ENCODE results near the gene PRSS35.
"Not testable (repeated sequence)": the region's sequence is repeated elsewhere in the genome, so short reads cannot be mapped to it uniquely, and the experiment has no call there.

PRSS35 gene, protein sequence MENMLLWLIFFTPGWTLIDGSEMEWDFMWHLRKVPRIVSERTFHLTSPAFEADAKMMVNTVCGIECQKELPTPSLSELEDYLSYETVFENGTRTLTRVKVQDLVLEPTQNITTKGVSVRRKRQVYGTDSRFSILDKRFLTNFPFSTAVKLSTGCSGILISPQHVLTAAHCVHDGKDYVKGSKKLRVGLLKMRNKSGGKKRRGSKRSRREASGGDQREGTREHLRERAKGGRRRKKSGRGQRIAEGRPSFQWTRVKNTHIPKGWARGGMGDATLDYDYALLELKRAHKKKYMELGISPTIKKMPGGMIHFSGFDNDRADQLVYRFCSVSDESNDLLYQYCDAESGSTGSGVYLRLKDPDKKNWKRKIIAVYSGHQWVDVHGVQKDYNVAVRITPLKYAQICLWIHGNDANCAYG

DNA sequence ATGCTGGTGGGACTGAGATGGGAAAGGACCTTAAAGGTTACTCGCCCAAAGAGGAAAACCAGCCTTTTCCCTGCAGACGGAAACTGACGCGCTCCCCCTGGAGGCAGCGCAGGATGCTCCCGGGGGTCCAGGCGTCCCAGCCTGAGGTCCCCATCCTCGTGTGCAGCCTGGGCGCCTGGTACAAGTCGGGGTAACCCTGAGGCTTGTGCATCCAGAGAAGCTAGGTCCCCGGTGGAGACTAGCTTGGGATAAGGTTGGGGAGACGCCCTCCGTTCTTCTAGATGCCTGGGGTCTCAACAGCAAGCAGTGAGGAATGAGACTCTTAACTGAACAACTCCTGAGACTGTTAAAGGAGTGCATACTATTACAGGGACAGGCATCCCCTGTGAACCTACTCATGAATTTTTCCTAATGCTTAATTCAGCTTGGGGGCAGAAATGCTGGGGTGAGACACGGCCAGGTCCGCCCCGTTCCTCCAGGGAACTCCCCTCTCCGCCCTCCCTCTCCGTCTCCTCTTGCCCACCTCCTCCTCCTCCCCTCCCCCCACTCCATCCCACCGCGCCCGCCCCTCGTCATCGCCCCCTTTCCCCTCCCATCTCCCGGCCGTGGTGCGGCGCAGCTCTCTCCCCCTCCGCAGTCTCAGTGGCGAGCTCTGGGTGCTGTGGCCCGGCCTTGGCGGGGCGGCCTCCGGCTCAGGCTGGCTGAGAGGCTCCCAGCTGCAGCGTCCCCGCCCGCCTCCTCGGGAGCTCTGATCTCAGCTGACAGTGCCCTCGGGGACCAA is at the start of gene PRSS35:
TSS of gene PRSS35 (plus strand) at position 634 of the 781 bp plus-strand sequence. CDS start 10,908 bp downstream, outside the sequence.
- no peak for DNase-seq

DNA sequence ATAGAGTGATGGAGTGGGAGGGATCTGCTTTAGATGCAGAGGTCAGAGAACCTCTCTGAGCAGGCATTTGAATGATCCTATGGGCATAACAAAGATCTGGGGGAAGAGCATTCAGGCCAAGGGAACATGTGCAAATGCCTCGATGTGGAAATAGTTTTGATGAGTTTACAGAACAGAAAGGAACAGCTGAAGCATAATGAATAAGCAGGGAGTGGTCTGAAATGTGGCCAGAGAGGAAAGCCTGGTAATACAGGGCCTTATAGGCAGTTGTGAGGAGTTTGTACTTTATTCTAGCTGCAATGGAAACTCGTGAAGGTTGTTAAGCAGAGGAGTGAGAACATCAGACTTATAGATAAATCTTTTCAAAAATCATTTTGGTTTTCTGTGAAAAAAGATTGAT is 48.4 kb upstream of the PRSS35 start:
- DNase-seq, result no peak

DNA sequence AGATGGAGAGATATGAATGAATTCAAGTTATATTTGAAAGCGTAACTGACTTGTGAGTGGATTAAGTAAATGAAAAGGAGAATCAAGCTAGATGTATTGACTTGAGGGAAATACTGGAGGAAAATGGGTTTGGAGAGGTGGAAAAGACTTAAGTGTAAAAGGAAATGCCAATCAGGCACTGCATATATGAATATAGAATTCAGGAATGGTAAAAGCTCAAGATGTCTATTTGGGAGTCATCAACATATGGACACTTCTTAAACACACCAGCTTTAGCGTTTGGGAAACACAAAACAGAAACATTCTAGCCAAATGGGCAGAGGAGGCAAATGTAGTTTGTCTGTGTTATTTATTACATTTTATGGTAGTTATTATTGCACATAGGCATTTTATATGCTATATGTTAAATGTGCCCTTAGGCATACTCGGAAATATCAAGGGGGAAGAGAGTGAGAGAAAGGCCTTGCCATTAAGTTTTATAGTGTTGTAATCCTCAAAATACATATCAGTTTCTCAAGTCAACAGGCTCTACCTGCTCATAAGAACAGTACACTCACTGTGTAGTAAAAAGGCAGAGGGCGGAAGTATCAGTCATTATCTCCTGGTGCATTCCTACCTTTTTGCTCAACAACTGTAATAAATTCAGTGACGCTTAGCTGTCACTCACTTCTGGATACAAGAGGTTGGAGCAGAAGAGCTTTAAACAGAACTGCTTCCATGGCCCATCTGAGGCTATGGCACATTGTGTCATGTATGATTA is 47.8 kb upstream of the PRSS35 start:
- DNase-seq, result no peak

DNA sequence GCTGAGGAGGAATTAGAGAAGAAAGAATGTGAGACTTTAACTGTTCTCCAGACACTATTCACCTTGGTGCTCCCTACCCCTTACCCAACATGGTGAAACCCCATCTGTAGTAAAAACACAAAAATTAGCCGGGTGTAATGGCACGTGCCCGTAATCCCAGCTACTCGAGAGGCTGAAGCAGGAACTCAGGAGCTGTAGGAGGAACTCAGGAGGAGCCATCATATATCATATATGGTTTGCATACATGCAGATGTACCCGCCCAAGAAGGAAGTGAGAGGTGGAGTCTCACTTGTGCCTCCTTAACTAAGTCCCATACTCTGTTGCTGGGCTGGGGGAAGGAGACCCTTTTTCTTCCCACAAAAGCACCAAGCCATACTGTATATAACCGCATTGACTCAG is 46.0 kb upstream of the PRSS35 start:
- DNase-seq, result no peak

DNA sequence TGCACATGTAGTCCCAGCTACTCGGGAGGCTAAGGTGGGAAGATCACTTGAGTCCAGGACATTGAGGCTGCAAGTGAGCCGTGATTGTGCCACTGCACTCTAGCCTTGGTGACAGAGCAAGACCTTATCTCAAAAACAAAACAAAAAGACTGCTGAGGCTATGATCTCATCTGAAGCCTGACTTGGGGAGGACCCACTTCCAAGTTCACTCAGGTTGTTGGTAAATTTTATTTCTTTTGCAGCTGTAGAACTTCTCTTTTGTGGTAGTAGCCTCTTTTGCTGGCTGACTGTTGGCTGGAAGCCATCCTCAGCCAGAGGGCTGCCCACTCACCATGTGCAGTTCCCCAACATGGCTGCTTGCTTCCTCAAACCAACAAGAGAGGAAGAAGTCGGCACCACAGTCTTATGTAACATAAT is 44.7 kb upstream of the PRSS35 start:
- DNase-seq, result no peak

DNA sequence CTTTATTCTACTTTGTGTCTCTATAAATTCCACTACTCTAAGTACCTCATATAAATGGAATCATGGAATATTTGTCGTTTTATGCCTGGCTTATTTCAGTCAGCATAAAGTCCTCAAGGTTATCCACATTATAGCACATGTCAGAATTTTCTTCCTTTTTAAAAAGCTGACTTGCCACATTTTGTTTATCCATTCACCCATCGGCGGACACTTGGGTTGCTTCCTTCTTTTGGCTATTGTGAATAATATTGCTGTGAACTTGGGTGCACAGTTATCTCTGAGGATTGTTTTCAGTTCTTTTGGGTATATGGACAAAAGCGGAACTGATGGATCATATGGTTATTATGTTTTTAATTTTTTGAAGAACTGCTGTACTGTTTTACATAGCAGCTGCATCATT is 42.3 kb upstream of the PRSS35 start:
- DNase-seq, result no peak

DNA sequence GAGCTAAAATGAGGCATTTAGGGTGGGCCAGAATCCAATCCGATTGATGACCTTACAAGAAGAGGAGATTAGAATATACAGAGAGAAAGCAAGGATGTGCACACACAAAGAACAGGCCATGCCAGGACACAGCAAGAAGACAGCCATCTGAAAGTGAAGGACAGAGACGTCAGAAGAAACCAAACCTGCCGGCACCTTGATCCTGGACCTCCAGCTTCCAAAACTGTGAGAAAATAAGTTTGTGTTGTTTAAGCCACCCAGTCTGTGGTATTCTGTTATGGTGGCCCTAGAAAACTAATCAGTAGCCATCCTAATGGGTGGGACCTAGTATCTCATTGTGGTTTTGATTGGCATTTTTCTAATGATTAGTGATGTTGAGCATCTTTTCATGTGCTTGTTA is 41.7 kb upstream of the PRSS35 start:
- DNase-seq, result no peak

DNA sequence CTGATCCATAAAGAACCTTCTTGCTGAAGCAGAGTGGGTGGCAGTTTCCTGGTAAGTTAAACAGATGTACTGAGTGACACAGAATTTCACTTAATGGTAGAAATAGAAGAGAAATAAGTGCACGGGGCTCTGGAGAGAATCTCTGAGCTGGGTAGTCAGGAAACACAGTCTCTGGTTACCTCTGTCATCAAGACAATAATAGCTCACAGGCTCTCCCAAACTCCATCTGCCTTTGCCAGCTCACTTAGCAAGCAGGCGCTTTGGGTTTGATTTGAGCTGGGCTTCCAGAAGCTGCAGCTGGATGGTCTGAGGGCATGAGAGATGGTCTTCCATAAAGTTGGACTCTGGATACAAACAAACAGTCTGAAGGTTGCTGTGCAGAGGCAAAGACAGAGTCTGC is 39.6 kb upstream of the PRSS35 start:
- no peak for DNase-seq

DNA sequence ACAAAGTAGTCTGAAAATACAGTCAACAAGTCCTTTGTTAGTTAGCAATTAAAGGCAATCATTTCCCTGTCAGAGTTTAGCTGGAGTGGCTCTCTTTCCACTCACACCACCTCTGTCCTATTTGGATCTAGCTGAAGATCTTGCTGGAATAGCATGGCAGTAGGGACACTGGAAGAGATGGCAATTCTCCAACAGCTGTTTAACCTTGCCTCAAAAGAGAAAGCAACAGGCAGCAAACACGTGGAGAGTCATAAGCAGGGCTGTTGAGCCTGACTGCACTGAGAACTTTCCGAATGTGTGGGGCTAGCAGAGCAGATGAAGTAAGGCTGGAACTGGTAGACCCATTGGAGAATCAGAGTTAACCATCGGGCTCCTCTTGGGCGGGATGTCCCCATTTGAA is 38.0 kb upstream of the PRSS35 start:
- DNase-seq, result no peak

DNA sequence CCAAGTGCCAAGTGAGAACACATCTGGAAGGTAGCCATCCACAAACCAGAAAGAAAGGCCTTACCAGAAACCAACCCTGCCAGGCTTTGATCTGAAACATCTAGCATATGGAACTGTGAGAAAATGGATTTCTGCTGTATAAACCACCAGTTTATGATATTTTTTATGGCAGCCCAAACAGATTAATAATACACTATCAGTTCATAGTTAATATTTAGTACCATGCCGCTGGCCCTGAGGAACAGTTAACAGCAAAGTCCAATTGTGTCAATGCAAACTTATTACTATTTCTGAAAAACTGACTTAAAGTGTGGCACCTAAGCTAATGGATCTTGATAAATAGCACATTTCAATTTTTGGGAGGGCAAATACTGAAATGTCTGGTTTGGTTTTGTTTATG is 35.4 kb upstream of the PRSS35 start:
- no peak for DNase-seq

DNA sequence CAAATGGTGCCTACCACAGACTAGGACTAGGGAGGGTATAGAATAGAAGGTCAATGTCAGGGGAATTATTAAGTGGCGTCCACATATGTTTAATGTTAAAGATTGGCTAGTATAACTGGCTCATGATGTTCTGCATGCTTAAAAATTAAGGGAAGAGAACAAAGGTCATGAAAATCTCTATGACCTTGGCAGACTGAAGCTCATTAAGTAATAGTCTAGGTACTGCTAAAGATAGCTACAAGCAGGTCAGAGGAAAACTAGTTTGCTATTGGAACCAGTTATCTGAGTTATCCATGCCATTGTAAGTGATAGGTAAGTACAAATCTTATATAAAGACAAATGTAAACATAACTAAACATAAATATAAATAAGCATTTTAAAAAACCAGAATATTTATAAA is 32.9 kb upstream of the PRSS35 start:
- no peak for DNase-seq

DNA sequence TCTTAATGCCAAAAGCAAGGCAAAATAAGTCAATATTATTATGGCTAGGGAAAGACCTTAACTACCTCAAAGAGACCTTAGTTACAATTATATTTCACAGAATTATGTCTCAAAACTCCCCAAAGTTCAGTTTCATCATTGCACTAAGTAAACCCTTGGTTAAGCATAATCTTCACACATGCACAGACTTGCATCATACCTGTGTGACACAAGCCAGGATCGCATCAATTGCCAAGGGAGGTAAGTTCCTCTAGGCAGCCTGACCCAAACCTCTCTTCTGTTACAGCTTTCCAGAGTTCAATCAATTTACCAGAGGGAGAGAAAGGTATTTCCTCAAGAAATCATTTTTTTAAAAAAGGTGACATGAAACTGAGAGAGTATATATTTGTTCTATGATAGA is 31.9 kb upstream of the PRSS35 start:
- DNase-seq, result no peak

DNA sequence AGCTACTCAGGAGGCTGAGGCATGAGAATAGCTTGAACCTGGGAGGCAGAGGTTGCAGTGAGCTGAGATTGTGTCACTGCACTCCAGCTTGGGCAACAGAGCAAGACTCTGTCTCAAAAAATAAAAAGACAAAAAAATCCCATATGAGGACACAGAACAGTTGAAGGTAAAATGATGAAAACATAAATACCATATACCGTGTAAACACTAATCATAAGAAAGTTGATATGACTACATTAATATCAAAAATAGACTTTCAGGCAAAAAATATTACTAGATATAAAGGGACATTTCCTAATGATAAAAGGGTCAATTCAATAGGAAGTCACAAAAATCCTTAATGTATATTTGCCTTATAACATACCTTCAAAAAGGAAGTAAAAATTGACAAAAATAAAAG is 30.4 kb upstream of the PRSS35 start:
- DNase-seq, result not testable (repeated sequence)

DNA sequence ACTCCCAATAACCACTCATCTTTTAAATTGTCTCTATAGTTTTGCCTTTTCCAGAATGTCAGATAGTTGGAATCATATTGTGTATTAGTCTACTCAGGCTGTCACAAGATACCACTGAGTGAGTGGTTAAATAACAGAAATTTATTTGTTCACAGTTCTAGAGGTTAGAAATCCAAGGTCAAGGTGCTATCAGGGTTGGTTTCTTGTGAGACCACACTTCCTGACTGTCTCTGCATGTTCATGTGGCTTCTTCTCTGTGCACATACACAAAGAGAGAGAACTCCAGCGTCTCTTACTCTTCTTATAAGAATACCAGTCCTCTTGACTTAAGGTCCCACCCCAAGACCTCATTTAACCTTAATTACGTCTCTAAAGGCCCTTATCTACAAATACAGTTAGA is 23.9 kb upstream of the PRSS35 start:
- DNase-seq, result no peak

DNA sequence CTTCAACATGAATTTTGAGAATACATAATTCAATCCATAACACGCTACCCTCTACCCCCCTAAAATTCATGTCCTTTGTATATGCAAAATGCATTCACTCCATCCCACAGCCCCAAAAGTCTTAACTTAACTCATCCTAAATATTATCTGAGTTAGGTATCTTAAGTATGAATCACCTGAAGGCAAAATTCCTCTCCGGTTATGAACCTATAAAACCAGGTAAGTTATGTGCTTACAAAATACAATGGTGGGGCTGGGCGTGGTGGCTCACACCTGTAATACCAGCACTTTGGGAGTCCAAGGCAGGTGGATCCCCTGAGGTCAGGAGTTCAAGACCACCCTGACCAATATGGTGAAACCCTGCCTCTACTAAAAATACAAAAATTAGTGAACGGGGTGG is 23.5 kb upstream of the PRSS35 start:
- no peak for DNase-seq

DNA sequence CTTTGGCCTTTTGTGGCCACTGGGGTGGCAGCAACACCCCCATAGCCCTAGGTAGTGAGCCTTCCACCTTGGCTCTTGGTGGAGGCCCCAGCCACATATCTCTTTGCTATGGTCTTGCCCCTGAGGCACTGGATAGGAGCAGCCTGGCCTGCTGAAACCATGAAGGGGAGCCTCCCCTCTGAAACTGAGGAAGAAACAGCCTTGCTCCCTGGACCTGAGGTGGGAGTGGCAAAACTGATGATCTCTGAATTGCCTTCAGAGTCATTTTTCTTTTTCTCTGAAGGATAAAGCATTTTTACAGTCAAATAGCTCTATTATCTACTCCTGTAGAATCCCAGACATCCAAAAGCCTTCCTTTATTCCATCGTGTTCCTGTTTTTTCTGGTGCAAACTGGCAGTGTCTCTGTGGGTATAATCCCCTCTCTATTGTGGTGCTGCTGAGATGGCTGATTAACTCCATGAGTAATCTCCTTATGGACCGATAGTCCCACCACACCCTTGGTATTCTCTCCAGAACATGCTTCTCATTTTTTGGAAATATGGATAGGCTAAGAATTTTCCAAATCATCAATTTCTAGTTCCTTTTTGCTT is 22.0 kb upstream of the PRSS35 start:
- DNase-seq, result no peak

DNA sequence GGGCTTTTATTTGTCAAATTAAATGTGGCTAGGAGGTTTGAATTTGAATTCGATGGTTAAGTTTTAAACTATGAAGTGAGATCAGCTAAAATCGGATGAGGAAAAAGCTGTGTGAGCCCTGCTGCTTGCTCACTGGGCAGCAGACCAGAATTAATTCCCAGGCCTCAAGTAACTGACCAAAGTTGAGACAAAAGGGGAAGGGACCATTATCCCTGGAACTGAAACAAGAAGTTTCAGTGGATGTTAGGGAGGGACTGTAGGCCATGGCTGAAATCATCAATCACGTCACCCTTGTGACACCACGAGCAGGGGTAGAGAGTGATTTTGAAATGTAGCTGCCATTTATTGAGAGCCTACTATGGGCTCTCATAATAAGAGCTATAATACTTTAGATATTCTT is 7.0 kb upstream of the PRSS35 start:
- DNase-seq, result no peak

DNA sequence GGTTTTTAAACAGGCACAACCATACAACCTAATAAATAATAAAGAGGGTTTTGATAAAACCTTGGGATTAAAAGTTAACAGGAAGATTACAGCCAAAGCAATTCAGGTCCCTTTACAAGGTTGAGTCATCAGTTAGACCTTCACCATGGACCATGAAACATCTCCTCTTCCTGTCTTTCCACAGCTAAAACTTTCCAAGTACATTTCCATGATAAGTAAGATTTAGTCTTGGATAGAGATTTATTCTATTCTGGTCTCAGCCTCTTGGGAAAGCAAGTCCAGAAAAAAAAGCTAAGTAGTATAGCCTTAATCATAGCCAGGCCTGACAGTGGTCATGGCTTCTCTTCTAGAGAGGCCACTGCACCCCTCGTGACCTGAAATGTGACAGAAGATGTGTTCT is 2.9 kb upstream of the PRSS35 start:
- no peak for DNase-seq

DNA sequence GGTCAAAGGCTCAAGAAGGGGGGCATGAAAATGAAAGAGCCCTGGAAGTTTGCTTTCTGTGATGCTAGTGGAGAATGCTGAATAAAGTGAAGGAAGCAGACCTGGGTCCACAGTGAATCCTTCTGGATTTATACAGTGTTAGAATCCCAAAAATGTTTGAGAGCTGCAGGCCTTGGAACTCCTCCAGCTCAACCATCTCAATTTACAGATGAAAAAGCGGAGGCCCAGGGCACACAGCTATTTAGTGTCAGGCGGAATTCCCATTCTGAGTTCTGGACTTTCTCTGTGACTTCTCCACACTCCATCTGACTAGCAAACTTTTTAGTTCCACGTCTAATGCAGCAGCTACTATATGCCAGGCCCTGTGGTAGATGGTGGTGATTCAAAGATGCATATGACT is 1.5 kb upstream of the PRSS35 start:
- no peak for DNase-seq

DNA sequence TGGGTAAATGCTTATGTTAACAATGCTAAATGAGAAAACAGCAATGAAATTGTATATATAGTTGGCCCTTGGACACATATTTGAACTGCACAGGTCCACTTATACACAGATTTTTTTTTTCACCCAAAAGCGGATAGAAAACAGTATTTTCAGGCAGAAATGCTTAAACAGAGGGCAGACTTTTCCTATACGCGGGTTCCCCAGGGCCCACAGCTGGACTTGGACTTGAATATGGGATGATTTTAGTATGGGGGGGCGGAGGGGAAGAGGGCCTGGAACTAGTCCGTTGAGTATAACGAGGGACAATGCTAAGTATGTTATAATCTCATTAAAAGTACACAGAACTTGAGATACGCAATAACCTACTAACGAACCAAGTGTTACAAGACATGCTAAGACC is 1.1 kb upstream of the PRSS35 start:
- DNase-seq, result no peak

DNA sequence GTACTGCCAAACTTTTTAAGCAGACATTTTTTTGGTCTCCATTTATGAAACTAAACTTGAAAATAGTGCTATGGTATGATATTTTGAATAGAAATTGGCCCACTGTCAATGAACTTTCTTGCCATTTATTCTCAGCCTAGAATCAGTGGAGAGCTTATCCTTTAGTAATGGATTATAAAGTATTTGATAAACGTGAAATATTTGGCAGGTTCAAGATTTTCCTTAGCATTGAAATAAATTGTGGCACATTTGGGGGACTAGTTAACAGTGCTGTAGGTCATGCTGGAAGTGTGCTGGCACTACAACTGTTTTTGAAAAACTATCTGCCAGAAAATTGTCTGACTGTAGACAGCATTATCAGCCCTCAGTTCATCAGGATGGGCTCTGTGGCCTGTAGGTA is 2.1 kb downstream of the PRSS35 start:
- no peak for DNase-seq

DNA sequence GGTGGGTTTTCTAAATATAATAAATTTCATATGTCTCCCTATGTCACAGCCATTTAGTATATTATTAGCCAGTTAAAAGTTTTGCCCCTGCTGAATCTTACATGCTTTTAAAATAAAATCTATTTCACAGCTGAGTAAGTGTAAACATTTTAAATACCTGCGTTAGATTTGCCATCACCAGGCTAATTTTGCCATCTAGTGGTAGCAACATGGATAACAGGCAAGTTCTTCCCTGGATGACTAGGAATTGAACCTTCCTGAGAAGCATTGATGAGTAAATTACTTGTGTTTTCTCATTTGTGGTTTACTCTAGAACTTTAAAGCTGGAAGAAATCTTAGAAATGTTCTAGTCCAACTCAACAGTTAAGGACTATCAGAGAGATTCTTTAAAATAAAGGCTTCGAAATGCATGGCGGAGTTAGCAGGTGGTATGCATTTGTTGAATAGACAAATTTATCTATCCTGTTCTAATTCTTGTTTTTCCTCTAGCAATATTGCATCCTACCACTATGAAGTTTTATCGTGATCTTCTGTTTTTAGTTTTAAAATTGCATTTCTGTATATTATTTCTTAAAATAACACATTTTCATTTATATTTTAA is 2.6 kb downstream of the PRSS35 start:
- no peak for DNase-seq

DNA sequence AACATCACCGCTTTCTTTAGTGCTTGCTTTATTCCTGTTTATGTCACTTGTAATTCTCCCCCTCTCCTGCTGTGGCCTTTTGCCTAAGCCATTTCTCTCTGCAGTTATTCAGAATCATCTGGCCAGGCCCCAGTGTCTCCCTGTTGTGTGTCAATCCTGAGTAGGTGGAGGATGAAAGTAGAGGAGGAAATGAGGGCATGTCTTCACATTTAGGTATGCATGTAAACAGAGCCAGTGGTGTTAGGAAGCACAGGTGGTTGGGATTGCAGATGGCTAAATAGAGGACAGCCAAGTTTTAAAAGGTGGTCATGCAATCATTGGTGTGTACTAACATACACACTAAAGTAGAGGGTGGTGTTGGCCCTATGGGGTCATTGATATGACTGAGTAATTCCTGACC is 5.2 kb downstream of the PRSS35 start:
- no peak for DNase-seq
